K562 (cell line): ENCODE results near the gene CRABP1. TPM values are rescaled to one million over a fixed set of nuclear protein-coding genes. Genes with fewer than 3 reads are reported as not detected.

ENCODE experiments used
- CEBPG ChIP-seq, 3 experiments: fragments of 200-800 bp in 1 of 3; sonication (Bioruptor generic) in 1 of 3; sonication (generic) in 1 of 3; formaldehyde crosslinking in 1 of 3; IDR thresholded peaks in 2 of 3; conservative IDR thresholded peaks in 1 of 3; 2 replicates each; pipeline versions ENCODE4 v1.6.1 to v1.8.0; 2016 to 2022; ENCODE audit warnings: missing compliant biosample characterization in 2 of 3, missing genetic modification characterization in 2 of 3, mild to moderate bottlenecking in 1 of 3, missing genetic modification reagents in 1 of 3
- EP400 ChIP-seq: fragments of 450-650 bp; IDR thresholded peaks from 2 replicates; pipeline ENCODE4 v1.6.1; 2017; ENCODE audit warnings: antibody characterized with exemption, mild to moderate bottlenecking, moderate library complexity
- FOSL1 ChIP-seq: fragments of 200-800 bp; sonication (Bioruptor generic); conservative IDR thresholded peaks from 2 replicates; pipeline ENCODE4 v1.6.1; 2016; ENCODE audit warnings: missing genetic modification characterization, missing compliant biosample characterization
- JUN ChIP-seq, 2 experiments: sonication (generic) in 1 of 2; formaldehyde crosslinking in 1 of 2; IDR thresholded peaks; 2 replicates each; pipeline versions ENCODE4 v1.6.1 to v1.8.0; 2012 to 2022; ENCODE audit warnings: borderline replicate concordance in 2 of 2, mild to moderate bottlenecking in 2 of 2, improper control_type of control experiment in 1 of 2, low read depth in 1 of 2, low read length in 1 of 2, missing genetic modification reagents in 1 of 2
- KDM1A ChIP-seq, 2 experiments: fragments of 450-650 bp; IDR thresholded peaks; 2 replicates each; pipeline ENCODE4 v1.6.1; 2016; ENCODE audit warnings: mild to moderate bottlenecking in 2 of 2
- MAFG ChIP-seq: fragments of 450-650 bp; conservative IDR thresholded peaks from 2 replicates; pipeline ENCODE4 v1.6.1; 2016; ENCODE audit warnings: missing genetic modification characterization, missing compliant biosample characterization
- MYC ChIP-seq, 2 experiments: fragments of 250-450 bp in 1 of 2; sonication (Bioruptor Pico) in 1 of 2; IDR thresholded peaks; 2 replicates each; pipeline versions ENCODE4 v1.5.1 to v1.6.1; 2012 to 2021; ENCODE audit warnings: low read depth in 2 of 2, borderline replicate concordance in 1 of 2, improper control_type of control experiment in 1 of 2, low read length in 1 of 2, mild to moderate bottlenecking in 1 of 2, moderate library complexity in 1 of 2
- SP1 ChIP-seq: sonication (generic); formaldehyde crosslinking; IDR thresholded peaks from 2 replicates; pipeline ENCODE4 v1.8.1; 2022; ENCODE audit warnings: mild to moderate bottlenecking, missing genetic modification reagents
- polyA plus RNA-seq, 8 experiments: library from polyadenylated mRNA; depleted of rRNA in 4 of 8; stranded (reverse) in 5 of 8; unstranded in 3 of 8; fragments of >200 nt; fragmentation: Nextera tagmentation in 2 of 8; fragmentation: Illumina TruSeq in 1 of 8; extraction: Ambion mirVana in 2 of 8; extraction: Trizol in 1 of 8; gene quantifications; 2 replicates each; pipeline versions ENCODE4 v1.2.1 to v1.2.3, GENCODE V29; 2011 to 2014; ENCODE audit warnings: inconsistent platforms in 1 of 8, missing spikeins in 1 of 8
- total RNA-seq, 7 experiments: library from RNA; depleted of rRNA in 6 of 7; stranded (reverse); fragments of >200 nt in 6 of 7; fragmentation: Illumina TruSeq in 2 of 7; extraction: Trizol in 2 of 7; gene quantifications; 2 replicates each; pipeline versions ENCODE4 v1.2.1 to v1.2.3, GENCODE V29; 2011 to 2021; ENCODE audit warnings: low replicate concordance in 1 of 7
- TF ChIP-seq, protein P1 (sequence below), 2 experiments: fragments of 450-650 bp; IDR thresholded peaks; 2 replicates each; pipeline ENCODE4 v1.6.1; 2016; ENCODE audit warnings: mild to moderate bottlenecking in 2 of 2, borderline replicate concordance in 1 of 2, low read depth in 1 of 2, moderate library complexity in 1 of 2
- TF ChIP-seq, protein P2 (sequence below), 2 experiments: fragments of 450-650 bp in 1 of 2; sonication (generic) in 1 of 2; formaldehyde crosslinking; conservative IDR thresholded peaks; 2 replicates each; pipeline versions ENCODE4 v1.4.0 to v1.8.1; 2020 to 2022; ENCODE audit warnings: mild to moderate bottlenecking in 1 of 2, missing genetic modification reagents in 1 of 2
- TF ChIP-seq, protein P3 (sequence below), 2 experiments: fragments of 450-650 bp in 1 of 2; sonication (generic) in 1 of 2; formaldehyde crosslinking in 1 of 2; IDR thresholded peaks in 1 of 2; conservative IDR thresholded peaks in 1 of 2; 2 replicates each; pipeline versions ENCODE4 v1.6.1 to v1.8.1; 2016 to 2023; ENCODE audit warnings: mild to moderate bottlenecking in 2 of 2, moderate library complexity in 2 of 2, inconsistent platforms in 1 of 2, missing genetic modification reagents in 1 of 2

CRABP1 gene
- total and polyA plus RNA-seq, 9 of the 15 experiments (the other 6 are each of a cell fraction or from before 2014, with no cell fraction given), result 0.60 TPM; not detected in 8

DNA sequence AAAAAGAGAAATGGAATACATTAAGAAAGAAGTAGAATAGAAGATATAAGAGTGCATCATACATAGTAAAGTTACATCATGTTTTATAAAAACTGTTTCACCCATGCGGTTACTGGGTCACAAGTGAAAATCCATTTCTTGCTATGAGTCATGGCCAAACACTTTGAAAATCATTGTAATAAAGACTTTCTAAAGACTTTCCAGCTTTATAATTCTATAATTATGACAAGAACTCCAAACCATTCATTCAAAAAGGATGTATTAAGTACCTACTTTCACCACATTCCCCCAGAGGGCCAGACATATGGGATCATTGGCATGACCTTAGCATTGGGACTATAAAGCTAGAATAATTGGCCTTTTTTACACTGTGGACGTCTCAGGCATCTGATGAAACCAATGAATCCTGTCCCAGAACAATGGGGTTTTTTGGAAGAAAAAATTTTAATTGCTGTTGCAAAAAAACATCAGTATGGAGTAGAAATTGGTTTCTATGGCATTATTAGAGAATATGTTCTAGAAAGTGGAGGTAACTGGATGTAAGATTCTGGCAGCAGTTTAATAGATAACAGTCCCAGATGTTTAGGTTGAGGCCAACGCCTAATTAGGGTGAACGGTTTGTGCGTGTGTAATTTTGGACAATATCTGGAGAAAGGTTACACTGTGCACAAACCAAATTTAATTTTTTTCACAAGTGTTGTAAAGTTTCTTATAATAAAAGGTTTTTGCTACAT lies 37.4 kb upstream of the CRABP1 start (continued):
- TF ChIP-seq JUN (IDR thresholded peaks at IDR 0.05; ENCODE audit: borderline replicate concordance, low read depth, low read length) (0 out of 2 replicates have a peak, but pooled peaks have one; percentile 10), JUN (CRISPR knock-in tag; IDR thresholded peaks at IDR 0.05; ENCODE audit: borderline replicate concordance) (no peak), FOSL1 (peak; percentile 42; the same call in 1 of the 2 replicates), KDM1A (IDR thresholded peaks at IDR 0.05) (peak in 1 of 2 experiments; percentile 29; a peak in 2 of 4 replicates), MYC (IDR thresholded peaks at IDR 0.05; ENCODE audit: low read depth, low read length) (peak; percentile 18; the same call in 1 of the 2 replicates), MYC (CRISPR knock-in tag; IDR thresholded peaks at IDR 0.05; ENCODE audit: borderline replicate concordance, low read depth) (no peak), MAFG (tag) (no peak), EP400 (peak; percentile 55), SP1 (no peak), CEBPG (CRISPR knock-in tag; IDR thresholded peaks at IDR 0.05) (no peak), CEBPG (tag; conservative IDR thresholded peaks at IDR 0.05 in 1 of 2, IDR thresholded peaks at IDR 0.05 in 1 of 2) (peak in 1 of 2 experiments; percentile 71; a peak in 2 of 4 replicates)
- TF ChIP-seq, protein P1, sequence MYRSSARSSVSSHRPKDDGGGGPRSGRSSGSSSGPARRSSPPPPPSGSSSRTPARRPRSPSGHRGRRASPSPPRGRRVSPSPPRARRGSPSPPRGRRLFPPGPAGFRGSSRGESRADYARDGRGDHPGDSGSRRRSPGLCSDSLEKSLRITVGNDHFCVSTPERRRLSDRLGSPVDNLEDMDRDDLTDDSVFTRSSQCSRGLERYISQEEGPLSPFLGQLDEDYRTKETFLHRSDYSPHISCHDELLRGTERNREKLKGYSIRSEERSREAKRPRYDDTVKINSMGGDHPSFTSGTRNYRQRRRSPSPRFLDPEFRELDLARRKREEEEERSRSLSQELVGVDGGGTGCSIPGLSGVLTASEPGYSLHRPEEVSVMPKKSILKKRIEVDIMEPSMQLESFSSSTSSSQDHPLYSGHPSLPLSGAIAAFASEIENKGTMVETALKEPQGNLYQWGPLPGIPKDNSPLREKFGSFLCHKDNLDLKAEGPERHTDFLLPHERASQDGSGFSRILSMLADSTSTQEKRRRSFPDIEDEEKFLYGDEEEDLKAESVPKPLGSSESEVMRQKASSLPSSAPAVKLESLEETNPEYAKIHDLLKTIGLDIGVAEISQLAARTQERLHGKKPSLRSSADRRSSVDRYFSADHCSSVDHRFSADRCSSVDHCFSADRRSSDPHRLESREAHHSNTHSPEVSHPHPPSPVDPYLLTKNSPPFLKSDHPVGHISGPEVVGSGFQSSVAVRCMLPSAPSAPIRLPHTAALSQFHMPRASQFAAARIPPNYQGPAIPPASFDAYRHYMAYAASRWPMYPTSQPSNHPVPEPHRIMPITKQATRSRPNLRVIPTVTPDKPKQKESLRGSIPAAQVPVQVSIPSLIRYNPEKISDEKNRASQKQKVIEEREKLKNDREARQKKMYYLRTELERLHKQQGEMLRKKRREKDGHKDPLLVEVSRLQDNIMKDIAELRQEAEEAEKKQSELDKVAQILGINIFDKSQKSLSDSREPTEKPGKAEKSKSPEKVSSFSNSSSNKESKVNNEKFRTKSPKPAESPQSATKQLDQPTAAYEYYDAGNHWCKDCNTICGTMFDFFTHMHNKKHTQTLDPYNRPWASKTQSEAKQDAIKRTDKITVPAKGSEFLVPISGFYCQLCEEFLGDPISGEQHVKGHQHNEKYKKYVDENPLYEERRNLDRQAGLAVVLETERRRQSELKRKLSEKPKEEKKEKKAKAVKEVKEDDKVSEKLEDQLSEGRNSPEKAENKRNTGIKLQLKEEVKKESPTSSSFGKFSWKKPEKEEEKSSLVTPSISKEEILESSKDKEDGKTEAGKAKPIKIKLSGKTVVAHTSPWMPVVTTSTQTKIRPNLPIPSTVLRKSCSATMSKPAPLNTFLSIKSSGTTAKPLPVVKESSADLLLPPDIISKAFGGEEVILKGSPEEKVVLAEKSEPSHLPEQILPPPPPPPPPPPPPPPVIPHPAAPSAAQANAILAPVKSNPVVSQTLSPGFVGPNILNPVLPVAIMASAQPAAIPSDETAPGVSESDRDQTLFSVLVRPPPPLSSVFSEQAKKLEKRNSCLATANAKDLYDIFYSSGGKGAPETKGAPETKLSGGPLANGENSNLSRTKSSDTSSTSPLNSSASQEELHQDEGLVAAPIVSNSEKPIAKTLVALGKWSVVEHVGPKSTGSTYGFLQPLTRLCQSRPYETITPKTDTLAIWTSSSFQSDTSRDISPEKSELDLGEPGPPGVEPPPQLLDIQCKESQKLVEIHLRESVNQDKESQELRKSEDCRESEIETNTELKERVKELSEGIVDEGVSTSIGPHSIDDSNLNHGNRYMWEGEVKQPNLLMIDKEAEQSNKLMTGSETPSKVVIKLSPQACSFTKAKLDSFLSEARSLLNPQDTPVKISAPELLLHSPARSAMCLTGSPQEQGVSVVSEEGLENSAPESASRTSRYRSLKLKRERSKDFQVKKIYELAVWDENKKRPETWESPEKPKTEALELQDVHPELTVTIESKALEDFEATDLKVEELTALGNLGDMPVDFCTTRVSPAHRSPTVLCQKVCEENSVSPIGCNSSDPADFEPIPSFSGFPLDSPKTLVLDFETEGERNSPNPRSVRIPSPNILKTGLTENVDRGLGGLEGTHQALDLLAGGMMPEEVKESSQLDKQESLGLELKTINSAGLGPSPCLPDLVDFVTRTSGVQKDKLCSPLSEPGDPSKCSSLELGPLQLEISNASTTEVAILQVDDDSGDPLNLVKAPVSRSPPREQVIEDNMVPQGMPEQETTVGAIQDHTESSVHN (IDR thresholded peaks at IDR 0.05; ENCODE audit: borderline replicate concordance in 1 of 2, low read depth in 1 of 2), result no peak
- TF ChIP-seq, protein P2, sequence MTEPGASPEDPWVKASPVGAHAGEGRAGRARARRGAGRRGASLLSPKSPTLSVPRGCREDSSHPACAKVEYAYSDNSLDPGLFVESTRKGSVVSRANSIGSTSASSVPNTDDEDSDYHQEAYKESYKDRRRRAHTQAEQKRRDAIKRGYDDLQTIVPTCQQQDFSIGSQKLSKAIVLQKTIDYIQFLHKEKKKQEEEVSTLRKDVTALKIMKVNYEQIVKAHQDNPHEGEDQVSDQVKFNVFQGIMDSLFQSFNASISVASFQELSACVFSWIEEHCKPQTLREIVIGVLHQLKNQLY (CRISPR knock-in tag; conservative IDR thresholded peaks at IDR 0.05), result no peak
- TF ChIP-seq, protein P3, sequence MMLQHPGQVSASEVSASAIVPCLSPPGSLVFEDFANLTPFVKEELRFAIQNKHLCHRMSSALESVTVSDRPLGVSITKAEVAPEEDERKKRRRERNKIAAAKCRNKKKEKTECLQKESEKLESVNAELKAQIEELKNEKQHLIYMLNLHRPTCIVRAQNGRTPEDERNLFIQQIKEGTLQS (IDR thresholded peaks at IDR 0.05), result peak; percentile 88
- TF ChIP-seq, protein P3 (CRISPR knock-in tag; conservative IDR thresholded peaks at IDR 0.05), result no peak
